Natural killer cell treated with Interleukin-12 subunit alpha and Interleukin-12 subunit beta and Interleukin-15 and Interleukin-18, amount 100 ng/mL, for 72 hours (primary cell): ENCODE data around the gene WDCP. TPM values are rescaled to one million over a fixed set of nuclear protein-coding genes. Genes with fewer than 3 reads are reported as not detected.
A peak's percentile ranks its signal among the peaks of the same experiment; 100 is the strongest.
"Not testable (repeated sequence)": the region's sequence is repeated elsewhere in the genome, so short reads cannot be mapped to it uniquely, and the experiment has no call there.

Experiments
- ATAC-seq, 2 donors: fragments of 150-1000 bp; cut with Tn5 transposase in 1 of 2; sonication (Bioruptor Pico), chemical (Tn5 transposase) in 1 of 2; 2 replicates each; pipeline ENCODE4 v1.10.0; 2021
- DNase-seq: peaks from one replicate; pipeline ENCODE4 v3.0.0; 2022; ENCODE audit warnings: low spot score
- H3K27ac Mint-ChIP-seq, 2 donors: 1 replicate in 1 of 2; 2 replicates in 1 of 2; pipeline ENCODE4 v1.8.0; 2022; ENCODE audit warnings: mixed read lengths in 2 of 2, mild to moderate bottlenecking in 1 of 2, moderate library complexity in 1 of 2
- H3K27me3 Mint-ChIP-seq, 2 donors: 1 replicate in 1 of 2; 2 replicates in 1 of 2; pipeline ENCODE4 v1.8.0; 2022; ENCODE audit warnings: mixed read lengths in 2 of 2
- H3K36me3 Mint-ChIP-seq: one replicate; pipeline ENCODE4 v1.8.0; 2022; ENCODE audit warnings: mixed read lengths
- H3K4me1 Mint-ChIP-seq, 2 donors: 1 replicate in 1 of 2; 2 replicates in 1 of 2; pipeline ENCODE4 v1.8.0; 2022; ENCODE audit warnings: low read depth in 2 of 2, mixed read lengths in 2 of 2, mild to moderate bottlenecking in 1 of 2
- H3K4me3 Mint-ChIP-seq: one replicate; pipeline ENCODE4 v1.8.0; 2022; ENCODE audit warnings: mixed read lengths
- H3K9me3 Mint-ChIP-seq: 2 replicates; pipeline ENCODE4 v1.8.0; 2022; ENCODE audit warnings: mixed read lengths
- total RNA-seq, 2 donors: library from RNA; stranded (reverse); gene quantifications; one replicate each; pipeline ENCODE4 v1.2.3, GENCODE V29; 2022

WDCP gene, protein sequence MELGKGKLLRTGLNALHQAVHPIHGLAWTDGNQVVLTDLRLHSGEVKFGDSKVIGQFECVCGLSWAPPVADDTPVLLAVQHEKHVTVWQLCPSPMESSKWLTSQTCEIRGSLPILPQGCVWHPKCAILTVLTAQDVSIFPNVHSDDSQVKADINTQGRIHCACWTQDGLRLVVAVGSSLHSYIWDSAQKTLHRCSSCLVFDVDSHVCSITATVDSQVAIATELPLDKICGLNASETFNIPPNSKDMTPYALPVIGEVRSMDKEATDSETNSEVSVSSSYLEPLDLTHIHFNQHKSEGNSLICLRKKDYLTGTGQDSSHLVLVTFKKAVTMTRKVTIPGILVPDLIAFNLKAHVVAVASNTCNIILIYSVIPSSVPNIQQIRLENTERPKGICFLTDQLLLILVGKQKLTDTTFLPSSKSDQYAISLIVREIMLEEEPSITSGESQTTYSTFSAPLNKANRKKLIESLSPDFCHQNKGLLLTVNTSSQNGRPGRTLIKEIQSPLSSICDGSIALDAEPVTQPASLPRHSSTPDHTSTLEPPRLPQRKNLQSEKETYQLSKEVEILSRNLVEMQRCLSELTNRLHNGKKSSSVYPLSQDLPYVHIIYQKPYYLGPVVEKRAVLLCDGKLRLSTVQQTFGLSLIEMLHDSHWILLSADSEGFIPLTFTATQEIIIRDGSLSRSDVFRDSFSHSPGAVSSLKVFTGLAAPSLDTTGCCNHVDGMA
- total RNA-seq: 10 to 100 TPM; 20.8 to 26.3 TPM

DNA sequence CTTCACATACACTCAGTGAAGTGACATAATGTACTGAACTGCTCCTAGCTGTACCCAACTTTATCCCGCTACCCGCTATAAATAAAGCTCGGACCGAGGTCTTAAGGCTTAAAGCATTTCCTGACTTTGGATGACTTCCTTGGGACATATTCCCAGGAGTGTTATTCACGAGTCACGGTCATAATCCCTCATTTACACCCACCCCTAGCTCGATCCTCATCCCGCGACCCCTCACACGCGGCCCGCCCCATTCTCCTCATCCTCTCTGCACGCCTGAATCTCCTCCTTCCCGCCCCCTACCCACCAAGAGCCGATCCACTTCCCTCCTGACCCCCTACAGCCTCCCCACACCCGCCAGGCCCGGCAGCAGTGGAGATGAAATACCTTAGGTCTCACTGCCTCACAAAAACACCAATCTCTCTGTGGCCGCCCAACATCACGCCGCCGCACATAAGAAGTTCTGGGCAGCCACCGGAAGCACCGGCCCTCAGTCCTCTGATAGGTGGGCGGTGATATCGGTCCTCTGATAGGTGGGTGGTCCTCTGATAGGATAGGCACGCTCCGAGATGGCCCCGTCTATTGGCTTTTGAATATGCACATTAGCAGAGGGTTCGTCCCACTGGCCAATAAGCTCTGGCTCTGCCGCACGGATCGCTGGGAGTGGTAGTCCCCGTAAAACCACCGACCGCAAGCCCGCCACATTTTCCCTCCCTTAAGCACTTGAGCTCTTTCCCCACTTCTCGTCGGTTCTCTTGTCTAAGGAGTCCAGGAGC, at the start of gene WDCP:
Gene WDCP, minus strand, starts transcription at position 462 of the 773 bp plus-strand sequence. CDS start 7,897 bp downstream, outside the sequence.
- Mint-ChIP-seq H3K9me3 (no peaks in the 10 kb centered on the region), H3K27ac (peak within 1 kb of the TSS; percentile 70 to 90), H3K4me3 (peak within 1 kb of the TSS; percentile 90), H3K27me3 (peaks cover 0 to 3% of the 10 kb centered on the region in 2 donors), H3K36me3 (no peaks in the 10 kb centered on the region), H3K4me1 (peaks cover 22 to 28% of the 10 kb centered on the region in 2 donors)
- ATAC-seq (peak; percentile 100), DNase-seq (peak; percentile 98)

DNA sequence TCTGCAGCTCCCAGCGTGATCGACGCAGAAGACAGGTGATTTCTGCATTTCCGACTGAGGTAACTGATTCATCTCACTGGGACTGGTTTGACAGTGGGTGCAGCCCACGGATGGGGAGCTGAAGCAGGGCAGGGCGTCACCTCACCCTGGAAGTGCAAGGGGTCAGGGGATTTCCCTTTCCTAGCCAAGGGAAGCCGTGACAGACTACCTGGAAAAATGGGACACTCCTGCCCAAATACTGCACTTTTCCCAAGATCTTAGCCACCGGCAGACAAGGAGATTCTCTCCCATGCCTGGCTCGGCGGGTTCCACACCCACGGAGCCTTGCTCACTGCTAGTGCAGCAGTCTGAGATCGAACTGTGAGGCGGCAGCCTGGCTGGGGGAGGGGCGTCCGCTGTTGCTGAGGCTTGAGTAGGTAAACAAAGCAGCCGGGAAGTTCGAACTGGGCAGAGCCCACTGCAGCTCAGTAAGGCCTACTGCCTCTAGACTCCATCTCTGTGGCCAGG, 48.0 kb upstream of the WDCP start:
- H3K27ac Mint-ChIP-seq: not testable (repeated sequence)

DNA sequence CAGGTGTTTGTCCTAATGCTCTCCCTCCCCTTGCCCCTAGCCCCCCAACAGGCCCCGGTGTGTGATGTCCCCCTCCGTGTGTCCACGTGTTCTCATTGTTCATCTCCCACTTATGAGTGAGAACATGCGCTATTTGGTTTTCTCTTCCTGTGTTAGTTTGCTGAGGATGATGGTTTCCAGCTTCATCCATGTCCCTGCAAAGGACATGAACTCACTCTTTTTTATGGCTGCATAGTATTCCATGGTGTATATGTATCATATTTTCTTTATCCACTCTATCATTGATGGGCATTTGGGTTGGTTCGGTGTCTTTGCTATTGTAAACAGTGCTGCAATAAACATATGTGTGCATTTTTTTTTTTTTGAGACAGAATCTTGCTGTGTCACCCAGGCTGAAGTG, 46.1 kb upstream of the WDCP start:
- not testable (repeated sequence) for H3K27ac Mint-ChIP-seq, ATAC-seq

More for the DNA sequence above, 48.0 kb upstream of the WDCP start:
- H3K4me1 Mint-ChIP-seq, H3K27me3 Mint-ChIP-seq, H3K4me3 Mint-ChIP-seq, ATAC-seq, DNase-seq, H3K9me3 Mint-ChIP-seq: not testable (repeated sequence)
- peaks cover 31% of the 10 kb centered on the region for H3K36me3 Mint-ChIP-seq

DNA sequence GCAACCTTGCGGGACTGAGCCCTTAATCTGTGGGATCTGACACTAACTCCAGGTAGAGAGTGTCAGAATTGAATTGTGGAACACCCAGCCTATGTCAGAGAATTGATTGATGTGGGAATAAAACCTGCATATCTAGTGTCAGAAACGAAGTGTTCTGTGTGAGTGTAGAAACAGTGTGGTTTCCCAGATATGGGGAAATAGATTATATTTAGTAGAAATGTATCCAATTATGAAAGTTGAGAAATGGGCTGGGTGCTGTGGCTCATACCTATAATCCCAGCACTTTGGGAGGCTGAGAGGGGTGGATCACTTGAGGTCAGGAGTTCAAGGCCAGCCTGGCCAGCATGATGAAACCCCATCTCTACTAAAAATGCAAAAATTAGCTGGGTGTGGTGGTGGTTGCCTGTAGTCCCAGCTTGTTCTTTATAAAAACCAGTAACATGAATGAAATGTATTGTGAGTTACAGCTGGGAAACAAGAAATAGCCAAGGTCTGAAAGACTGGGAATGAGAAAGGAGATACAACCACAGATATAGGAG, 41.7 kb upstream of the WDCP start:
- DNase-seq: no peak

More for the DNA sequence above, 46.1 kb upstream of the WDCP start:
- not testable (repeated sequence) for H3K9me3 Mint-ChIP-seq, H3K27me3 Mint-ChIP-seq, H3K4me1 Mint-ChIP-seq, DNase-seq, H3K4me3 Mint-ChIP-seq
- H3K36me3 Mint-ChIP-seq: peaks cover 19% of the 10 kb centered on the region

DNA sequence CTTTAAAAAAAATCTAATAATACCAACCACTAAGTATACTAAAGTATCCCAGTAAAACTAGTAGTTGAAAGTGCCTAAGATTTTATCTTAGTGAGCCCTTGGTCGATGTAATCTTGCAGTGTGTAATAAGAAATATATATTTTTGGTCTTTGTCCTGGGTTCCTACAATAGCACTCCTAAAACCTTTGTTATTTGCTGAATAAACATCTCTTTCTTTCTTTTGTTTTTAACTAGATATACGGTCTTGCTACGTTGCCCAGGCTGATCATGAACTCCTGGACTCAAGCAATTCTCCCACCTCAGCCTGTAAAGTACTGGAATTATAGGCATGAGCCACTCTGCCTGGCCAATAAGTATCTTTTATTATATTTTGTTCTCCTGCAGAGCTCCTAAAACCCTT, 39.8 kb upstream of the WDCP start:
- no peak for ATAC-seq
- Mint-ChIP-seq H3K27ac (no peak overlapping the region), H3K36me3 (no peaks in the 10 kb centered on the region), H3K9me3 (no peaks in the 10 kb centered on the region), H3K4me1 (peaks cover 9 to 24% of the 10 kb centered on the region in 2 donors), H3K4me3 (no peak overlapping the region), H3K27me3 (no peaks in the 10 kb centered on the region)
- DNase-seq: no peak

More for the DNA sequence above, 41.7 kb upstream of the WDCP start:
- peaks cover 3% of the 10 kb centered on the region for H3K9me3 Mint-ChIP-seq
- peaks cover 5 to 14% of the 10 kb centered on the region in 2 donors for H3K4me1 Mint-ChIP-seq
- no peaks in the 10 kb centered on the region for H3K36me3 Mint-ChIP-seq
- H3K27me3 Mint-ChIP-seq: no peaks in the 10 kb centered on the region
- no peak for ATAC-seq
- H3K27ac Mint-ChIP-seq: no peak overlapping the region
- H3K4me3 Mint-ChIP-seq: no peak overlapping the region

DNA sequence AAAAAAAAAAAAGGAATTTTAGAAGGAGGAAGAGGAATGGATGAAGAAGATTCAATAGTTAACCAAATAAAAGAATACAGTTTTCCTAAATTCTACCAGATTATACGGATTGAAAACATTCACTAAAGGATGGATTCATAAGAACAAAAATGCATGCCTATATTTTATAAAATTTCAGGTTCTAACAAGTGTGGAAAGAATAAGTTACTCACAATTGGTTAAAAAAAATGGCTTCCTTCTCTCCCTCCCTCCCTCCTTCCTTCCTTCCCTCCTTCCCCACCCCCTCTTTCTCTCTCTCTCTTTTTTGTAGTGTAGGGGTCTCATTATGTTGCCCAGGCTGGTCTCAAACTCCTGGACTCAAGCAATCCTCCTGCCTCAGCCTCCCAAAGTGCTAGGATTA, 39.0 kb upstream of the WDCP start:
- peaks cover 9 to 24% of the 10 kb centered on the region in 2 donors for H3K4me1 Mint-ChIP-seq
- no peaks in the 10 kb centered on the region for H3K27me3 Mint-ChIP-seq
- no peak overlapping the region for H3K27ac Mint-ChIP-seq

DNA sequence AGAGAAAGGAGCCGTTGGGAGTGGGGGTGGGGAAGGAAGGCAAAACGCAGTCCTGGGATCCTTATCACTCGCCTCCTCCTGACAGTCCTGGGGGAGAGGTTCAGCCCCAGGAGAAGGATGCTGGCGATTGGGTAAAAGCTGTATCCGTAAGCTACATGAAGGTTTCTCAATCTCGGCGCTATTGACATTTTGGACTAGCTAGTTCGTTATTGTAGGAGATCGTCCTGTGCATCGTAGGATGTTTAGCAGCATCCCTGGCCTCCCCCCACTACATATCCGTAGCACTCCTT, 38.0 kb upstream of the WDCP start:
- ATAC-seq: no peak
- Mint-ChIP-seq H3K27me3 (no peaks in the 10 kb centered on the region), H3K4me3 (peak overlapping the region; percentile 87), H3K27ac (peak overlapping the region; percentile 6 to 53), H3K36me3 (no peaks in the 10 kb centered on the region), H3K9me3 (no peaks in the 10 kb centered on the region), H3K4me1 (peaks cover 9 to 24% of the 10 kb centered on the region in 2 donors)
- no peak for DNase-seq

More for the DNA sequence above, 39.0 kb upstream of the WDCP start:
- no peak for ATAC-seq
- DNase-seq: no peak
- H3K36me3 Mint-ChIP-seq: no peaks in the 10 kb centered on the region
- H3K9me3 Mint-ChIP-seq: no peaks in the 10 kb centered on the region
- H3K4me3 Mint-ChIP-seq: no peak overlapping the region

DNA sequence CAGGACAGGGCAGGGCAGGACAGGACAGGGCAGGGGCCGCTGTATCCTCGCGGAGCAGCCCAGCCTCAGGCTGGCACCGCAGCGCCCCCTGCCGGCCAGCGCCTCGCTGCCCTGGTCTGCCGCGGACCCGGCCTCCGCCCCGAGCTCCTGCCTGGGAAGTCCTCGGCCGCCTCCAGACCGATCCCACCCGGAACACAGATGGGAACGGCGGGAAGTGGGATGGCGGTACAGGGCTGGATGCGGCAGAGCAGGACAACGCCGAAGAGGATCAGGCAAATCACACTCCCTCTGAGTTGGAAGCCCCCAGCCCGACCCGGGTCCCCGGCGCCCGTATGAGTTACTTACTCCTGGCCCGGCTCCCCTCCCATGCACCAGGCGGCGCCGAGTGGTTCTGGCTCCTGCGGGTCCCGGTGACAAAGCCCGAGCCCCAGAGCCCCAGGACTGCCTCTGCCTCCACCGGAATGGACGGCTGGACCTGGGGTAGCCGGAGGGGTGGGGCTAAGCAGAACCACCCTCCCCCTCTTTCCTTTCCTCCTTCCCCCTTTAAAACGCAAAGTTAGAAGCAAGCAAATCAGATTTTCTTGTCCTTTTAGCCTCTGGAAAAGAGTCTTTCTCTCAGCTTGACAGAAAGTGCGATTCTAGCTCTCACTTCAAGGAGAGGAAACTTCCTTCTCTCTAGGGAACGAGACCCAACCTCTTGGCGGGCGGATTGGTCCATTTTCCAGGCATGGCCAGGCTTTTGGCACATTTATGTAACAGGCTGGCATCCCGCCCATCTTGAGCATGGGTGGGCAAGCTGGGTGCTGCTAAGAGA, 37.4 kb upstream of the WDCP start, which contains the start of gene TP53I3:
Gene TP53I3, minus strand, starts transcription at position 449 of the 814 bp plus-strand sequence. CDS start 508 bp downstream, outside the sequence.
- Mint-ChIP-seq H3K4me3 (peak within 1 kb of the TSS; percentile 87), H3K36me3 (no peaks in the 10 kb centered on the region), H3K9me3 (no peaks in the 10 kb centered on the region), H3K27ac (peak within 1 kb of the TSS; percentile 53 to 69), H3K4me1 (peaks cover 9 to 24% of the 10 kb centered on the region in 2 donors), H3K27me3 (no peaks in the 10 kb centered on the region)
- peak; percentile 88 for DNase-seq
- peak; percentile 96 to 97 for ATAC-seq

DNA sequence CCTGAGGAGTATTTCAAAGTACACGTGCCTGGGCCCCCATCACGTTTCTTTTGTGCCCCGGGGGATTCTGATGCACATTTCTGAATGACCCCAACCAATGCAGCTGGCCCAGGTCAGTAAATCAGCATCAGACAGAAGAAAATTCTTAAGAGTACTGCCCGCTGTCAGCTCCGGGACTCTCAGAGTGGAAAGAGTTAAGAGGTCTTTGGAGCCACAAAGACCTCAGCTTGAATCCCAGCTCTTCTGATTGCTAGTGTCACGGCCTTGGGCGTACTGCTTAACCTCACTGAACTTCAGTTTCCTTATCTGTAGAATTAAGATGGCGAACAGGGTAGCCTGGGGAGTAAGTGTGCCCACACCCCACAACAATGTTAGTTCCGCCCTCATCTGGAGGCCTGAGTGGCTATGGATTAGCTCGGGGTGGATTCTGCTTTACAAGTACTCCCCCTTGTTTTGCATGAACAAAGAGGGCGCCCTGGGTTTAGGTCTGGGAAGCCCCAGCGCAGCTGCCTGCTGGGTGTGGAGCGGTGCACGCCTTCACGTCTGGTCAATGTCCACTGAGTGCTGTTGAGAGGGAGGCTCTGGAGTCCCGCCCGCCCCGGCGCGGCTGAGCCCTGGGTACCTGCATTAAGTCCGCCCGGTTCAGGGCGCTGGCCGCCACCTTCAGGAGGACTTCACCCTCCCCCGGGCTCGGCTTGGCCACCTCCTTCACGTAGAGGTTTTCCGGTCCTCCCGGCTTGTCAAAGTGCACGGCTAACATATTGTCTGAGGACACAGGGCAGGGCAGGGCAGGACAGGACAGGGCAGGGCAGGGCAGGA, 36.6 kb upstream of the WDCP start:
- H3K4me1 Mint-ChIP-seq: peaks cover 7 to 24% of the 10 kb centered on the region in 2 donors
- ATAC-seq (peak; percentile 66 to 77), DNase-seq (peak; percentile 67)
- H3K9me3 Mint-ChIP-seq: no peaks in the 10 kb centered on the region
- no peaks in the 10 kb centered on the region for H3K36me3 Mint-ChIP-seq
- H3K4me3 Mint-ChIP-seq: peak overlapping the region; percentile 87
- no peaks in the 10 kb centered on the region for H3K27me3 Mint-ChIP-seq
- peak overlapping the region; percentile 49 to 69 for H3K27ac Mint-ChIP-seq

DNA sequence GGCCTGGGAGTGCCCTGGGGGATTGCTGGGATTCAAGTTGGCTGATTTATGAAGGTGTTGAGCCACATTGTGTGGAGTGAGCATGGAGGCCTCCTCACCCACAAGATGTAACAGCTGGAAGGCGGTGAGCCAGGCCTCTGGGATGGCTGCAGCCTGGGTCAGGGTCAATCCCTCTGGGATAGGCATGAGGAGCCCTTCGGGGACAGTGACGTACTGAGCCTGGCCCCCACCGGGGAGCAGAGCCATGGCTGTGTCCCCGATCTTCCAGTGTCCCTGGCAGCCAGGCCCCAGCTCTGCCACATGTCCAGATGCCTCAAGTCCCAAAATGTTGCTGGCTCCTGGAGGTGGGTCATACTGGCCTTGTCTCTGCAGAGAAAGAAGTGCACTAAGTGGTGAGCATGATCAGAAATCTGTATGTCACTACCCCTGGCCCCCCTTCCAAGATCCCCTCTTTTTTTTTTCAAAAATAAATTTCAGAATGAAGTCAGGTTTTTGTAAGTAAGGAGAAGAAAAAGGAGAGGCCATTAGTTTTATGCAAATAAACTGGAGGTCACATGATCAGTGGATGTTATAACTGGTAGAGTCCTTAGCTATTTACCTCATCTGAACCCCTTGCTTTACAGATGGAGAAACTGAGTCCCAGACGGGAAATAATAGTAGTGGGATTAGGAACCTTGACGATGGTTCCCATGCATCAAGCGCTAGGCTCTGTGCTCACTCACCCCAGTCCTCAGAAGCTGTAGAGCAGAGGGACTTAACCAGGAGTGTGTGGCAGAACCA, 35.8 kb upstream of the WDCP start:
- ATAC-seq: no peak
- DNase-seq: no peak
- Mint-ChIP-seq H3K36me3 (no peaks in the 10 kb centered on the region), H3K27ac (peak overlapping the region; percentile 49 to 69), H3K4me1 (peaks cover 5 to 22% of the 10 kb centered on the region in 2 donors), H3K27me3 (no peaks in the 10 kb centered on the region), H3K4me3 (peak overlapping the region; percentile 87), H3K9me3 (no peaks in the 10 kb centered on the region)

DNA sequence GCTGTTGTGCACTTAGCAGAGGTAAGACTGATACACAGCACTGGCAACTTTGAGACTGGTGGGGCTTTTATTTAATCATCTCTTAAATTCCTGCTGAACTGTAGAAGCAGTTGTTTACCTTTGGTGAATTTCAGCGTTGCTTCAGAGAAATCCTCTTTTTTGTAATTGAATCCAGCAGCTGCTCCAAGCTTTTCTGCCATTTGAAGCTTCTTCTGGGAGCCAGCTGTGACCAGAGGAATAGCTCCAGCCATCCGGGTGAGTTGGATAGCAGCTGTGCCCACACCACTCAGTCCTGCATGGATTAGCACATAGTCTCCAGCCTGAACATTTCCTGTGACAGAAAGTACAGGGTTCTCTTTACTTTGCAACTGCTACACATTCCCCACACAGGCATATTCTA, 33.5 kb upstream of the WDCP start:
- no peak for ATAC-seq
- DNase-seq: no peak
- no peak overlapping the region for H3K4me3 Mint-ChIP-seq
- no peaks in the 10 kb centered on the region for H3K36me3 Mint-ChIP-seq
- no peak overlapping the region for H3K27ac Mint-ChIP-seq
- H3K4me1 Mint-ChIP-seq: peaks cover 12 to 30% of the 10 kb centered on the region in 2 donors
- no peaks in the 10 kb centered on the region for H3K27me3 Mint-ChIP-seq
- no peaks in the 10 kb centered on the region for H3K9me3 Mint-ChIP-seq
